Breast epithelium (tissue), 4 donors: ENCODE measurements around the gene RASGRP1. TPM values are rescaled to one million over a fixed set of nuclear protein-coding genes. Genes with fewer than 3 reads are reported as not detected.

Source experiments
- DNase-seq, 2 donors: peaks; one replicate each; pipeline ENCODE4 v3.0.0-alpha.2; 2019; ENCODE audit warnings: low spot score in 2 of 2
- H3K27ac ChIP-seq, 2 donors: fragments of 200-600 bp; sonication (generic) in 1 of 2; one replicate each; pipeline ENCODE4 v1.5.1; 2016 to 2019; ENCODE audit warnings: mild to moderate bottlenecking in 1 of 2
- H3K27me3 ChIP-seq, 2 donors: fragments of 200-600 bp; sonication (generic) in 1 of 2; one replicate each; pipeline versions ENCODE4 v1.5.1 to v1.6.0; 2017 to 2019; ENCODE audit warnings: control low read depth in 1 of 2, mild to moderate bottlenecking in 1 of 2
- H3K36me3 ChIP-seq: fragments of 200-600 bp; one replicate; pipeline ENCODE4 v1.5.1; 2019
- H3K4me1 ChIP-seq, 2 donors: fragments of 200-600 bp; sonication (generic); one replicate each; pipeline ENCODE4 v1.5.1; 2016 to 2019; ENCODE audit warnings: control low read depth in 1 of 2
- H3K4me3 ChIP-seq, 3 donors: fragments of 200-600 bp; sonication (generic); 1 replicate in 2 of 3; 2 replicates in 1 of 3; pipeline ENCODE4 v1.5.1; 2016 to 2019; ENCODE audit warnings: mild to moderate bottlenecking in 3 of 3, moderate library complexity in 2 of 3
- H3K9me3 ChIP-seq, 2 donors: fragments of 200-600 bp; sonication (generic) in 1 of 2; one replicate each; pipeline ENCODE4 v1.5.1; 2016 to 2019; ENCODE audit warnings: control low read depth in 1 of 2
- POLR2A ChIP-seq: fragments of 450-650 bp; IDR thresholded peaks from one replicate; pipeline ENCODE4 v1.6.1; 2016; ENCODE audit warnings: antibody characterized with exemption, mild to moderate bottlenecking, moderate library complexity
- POLR2AphosphoS5 ChIP-seq, 3 donors: sonication (generic); formaldehyde crosslinking; IDR thresholded peaks; one replicate each; pipeline ENCODE4 v1.6.1; 2017; ENCODE audit warnings: antibody characterized with exemption in 3 of 3
- intact Hi-C: fragments of 100-400 bp; cut with DNase I; formaldehyde crosslinking; loops from one replicate; pipeline ENCODE4 v1.15.1; 2023; ENCODE audit warnings: low total_unique reads
- total RNA-seq, 3 donors: library from RNA; depleted of rRNA; stranded (reverse); fragments of >200 nt; gene quantifications; one replicate each; pipeline ENCODE4 v1.1.0, GENCODE V29; 2016
- TF ChIP-seq, protein P1 (sequence below), 3 donors: fragments of 450-650 bp; IDR thresholded peaks; one replicate each; pipeline ENCODE4 v1.5.1; 2016 to 2017; ENCODE audit warnings: antibody characterized with exemption in 3 of 3, mild to moderate bottlenecking in 3 of 3, moderate library complexity in 3 of 3

Gene RASGRP1
- total RNA-seq, 3 donors from 2014 or later, result 0.96 to 4.8 (median 1.3) TPM

DNA sequence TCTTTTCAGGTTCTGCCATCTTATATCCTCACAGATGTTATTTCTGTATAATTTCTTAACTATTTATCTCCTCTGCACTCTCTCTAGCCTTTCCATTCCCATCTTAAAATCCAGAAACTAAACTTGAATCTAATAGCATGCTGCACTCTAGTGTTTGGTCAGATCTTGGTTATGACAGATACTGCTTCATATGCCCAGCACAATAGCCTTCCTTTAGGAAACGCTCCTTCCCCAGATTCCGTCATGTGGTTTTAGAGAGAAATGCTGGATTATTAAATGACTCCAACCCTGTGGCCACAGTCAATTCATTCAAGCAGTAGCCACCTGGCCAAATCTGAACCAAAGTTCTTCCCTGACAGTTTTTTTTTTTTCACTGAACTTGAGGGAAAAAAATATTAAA, 19.4 kb downstream of the RASGRP1 start:
- no peaks in the 10 kb centered on the region for H3K4me1 ChIP-seq
- TF ChIP-seq POLR2AphosphoS5 (IDR thresholded peaks at IDR 0.05) (no peak), POLR2A (no peak)
- TF ChIP-seq, protein P1, sequence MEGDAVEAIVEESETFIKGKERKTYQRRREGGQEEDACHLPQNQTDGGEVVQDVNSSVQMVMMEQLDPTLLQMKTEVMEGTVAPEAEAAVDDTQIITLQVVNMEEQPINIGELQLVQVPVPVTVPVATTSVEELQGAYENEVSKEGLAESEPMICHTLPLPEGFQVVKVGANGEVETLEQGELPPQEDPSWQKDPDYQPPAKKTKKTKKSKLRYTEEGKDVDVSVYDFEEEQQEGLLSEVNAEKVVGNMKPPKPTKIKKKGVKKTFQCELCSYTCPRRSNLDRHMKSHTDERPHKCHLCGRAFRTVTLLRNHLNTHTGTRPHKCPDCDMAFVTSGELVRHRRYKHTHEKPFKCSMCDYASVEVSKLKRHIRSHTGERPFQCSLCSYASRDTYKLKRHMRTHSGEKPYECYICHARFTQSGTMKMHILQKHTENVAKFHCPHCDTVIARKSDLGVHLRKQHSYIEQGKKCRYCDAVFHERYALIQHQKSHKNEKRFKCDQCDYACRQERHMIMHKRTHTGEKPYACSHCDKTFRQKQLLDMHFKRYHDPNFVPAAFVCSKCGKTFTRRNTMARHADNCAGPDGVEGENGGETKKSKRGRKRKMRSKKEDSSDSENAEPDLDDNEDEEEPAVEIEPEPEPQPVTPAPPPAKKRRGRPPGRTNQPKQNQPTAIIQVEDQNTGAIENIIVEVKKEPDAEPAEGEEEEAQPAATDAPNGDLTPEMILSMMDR (IDR thresholded peaks at IDR 0.05), result no peak
- intact Hi-C loops, result no loop called here
- H3K27ac ChIP-seq, result no peak overlapping the region
- H3K4me3 ChIP-seq, result no peak overlapping the region
- no peaks in the 10 kb centered on the region for H3K27me3 ChIP-seq
- H3K9me3 ChIP-seq, result no peaks in the 10 kb centered on the region
- no peaks in the 10 kb centered on the region for H3K36me3 ChIP-seq
- DNase-seq, result no peak

DNA sequence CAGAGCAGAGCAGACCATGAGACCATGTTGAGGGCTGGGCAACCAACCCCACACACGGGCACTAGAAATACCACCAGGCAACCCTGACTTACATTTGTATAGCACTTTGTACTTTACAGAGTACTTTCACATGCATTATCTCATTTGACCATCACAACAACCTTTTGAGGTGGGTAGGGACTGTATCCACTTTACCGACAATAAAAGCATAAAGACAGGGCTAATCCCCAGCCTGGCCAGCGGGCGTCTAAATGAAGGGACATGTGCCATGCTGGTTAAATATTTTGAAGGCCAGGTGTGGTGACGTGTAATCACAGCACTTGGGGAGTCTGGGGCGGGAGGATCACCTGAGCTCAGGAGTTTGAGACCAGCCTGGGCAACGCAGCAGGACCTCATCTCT, 23.6 kb downstream of the RASGRP1 start:
- Histone ChIP-seq H3K4me1 (no peaks in the 10 kb centered on the region), H3K36me3 (no peaks in the 10 kb centered on the region), H3K9me3 (no peaks in the 10 kb centered on the region), H3K27me3 (no peaks in the 10 kb centered on the region), H3K27ac (no peak overlapping the region), H3K4me3 (no peak overlapping the region)
- TF ChIP-seq POLR2A (no peak), POLR2AphosphoS5 (IDR thresholded peaks at IDR 0.05) (no peak)
- TF ChIP-seq, protein P1 (IDR thresholded peaks at IDR 0.05), result no peak
- DNase-seq, result no peak
- intact Hi-C loops, result no loop called here

DNA sequence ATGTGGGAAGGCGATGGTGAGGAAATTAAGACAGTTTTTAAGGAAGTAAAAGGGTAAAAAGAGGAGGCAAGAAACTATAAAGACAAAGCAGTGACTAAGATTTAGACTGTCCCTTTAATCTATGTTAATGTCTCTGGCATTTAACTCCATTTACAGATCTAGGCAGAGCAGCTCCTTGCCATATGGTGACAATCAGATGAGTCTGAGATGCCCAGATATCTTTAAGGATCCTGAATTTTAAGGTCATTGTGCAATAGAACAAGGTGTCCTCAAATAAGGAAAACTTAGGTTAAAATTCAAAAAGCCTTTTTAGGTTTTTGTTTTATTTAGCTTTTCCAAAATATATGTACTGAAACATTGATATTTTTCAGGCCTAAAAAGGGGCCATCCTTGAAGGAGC, 24.1 kb downstream of the RASGRP1 start:
- intact Hi-C loops, result loop anchor here (1.0 kb wide), 1 partner anchor 14 kb away; no protein-coding TSS in a partner anchor
- Histone ChIP-seq H3K4me3 (no peak overlapping the region), H3K36me3 (no peaks in the 10 kb centered on the region), H3K4me1 (no peaks in the 10 kb centered on the region), H3K9me3 (no peaks in the 10 kb centered on the region), H3K27ac (no peak overlapping the region), H3K27me3 (no peaks in the 10 kb centered on the region)
- no peak for DNase-seq
- no peak for TF ChIP-seq POLR2AphosphoS5 (IDR thresholded peaks at IDR 0.05)
- TF ChIP-seq, protein P1 (IDR thresholded peaks at IDR 0.05), result no peak
- TF ChIP-seq POLR2A, result no peak

DNA sequence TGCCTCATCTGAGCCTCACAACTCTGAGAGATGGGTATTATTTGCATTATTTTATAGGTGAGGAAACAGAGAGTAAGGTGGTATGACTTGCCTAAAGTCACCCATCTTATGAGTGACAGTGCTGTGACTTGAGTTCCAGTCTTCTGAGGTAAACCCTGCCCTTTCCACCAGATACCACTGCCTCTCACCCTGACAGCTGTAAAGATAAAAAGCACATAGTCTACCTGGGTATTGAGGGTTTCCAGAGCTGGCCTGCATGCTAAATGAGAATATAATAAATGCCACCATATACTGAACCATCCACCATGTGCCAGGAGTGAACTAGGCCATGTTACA, 25.6 kb downstream of the RASGRP1 start:
- no peak for DNase-seq
- H3K4me1 ChIP-seq, result no peaks in the 10 kb centered on the region
- TF ChIP-seq POLR2A (no peak), POLR2AphosphoS5 (IDR thresholded peaks at IDR 0.05) (no peak)
- TF ChIP-seq, protein P1 (IDR thresholded peaks at IDR 0.05), result no peak
- intact Hi-C loops, result loop anchor here (10.0 kb wide), 1 partner anchor 524 kb away; no protein-coding TSS in a partner anchor
- H3K9me3 ChIP-seq, result no peaks in the 10 kb centered on the region
- H3K4me3 ChIP-seq, result no peak overlapping the region
- no peaks in the 10 kb centered on the region for H3K27me3 ChIP-seq
- no peak overlapping the region for H3K27ac ChIP-seq
- H3K36me3 ChIP-seq, result no peaks in the 10 kb centered on the region

DNA sequence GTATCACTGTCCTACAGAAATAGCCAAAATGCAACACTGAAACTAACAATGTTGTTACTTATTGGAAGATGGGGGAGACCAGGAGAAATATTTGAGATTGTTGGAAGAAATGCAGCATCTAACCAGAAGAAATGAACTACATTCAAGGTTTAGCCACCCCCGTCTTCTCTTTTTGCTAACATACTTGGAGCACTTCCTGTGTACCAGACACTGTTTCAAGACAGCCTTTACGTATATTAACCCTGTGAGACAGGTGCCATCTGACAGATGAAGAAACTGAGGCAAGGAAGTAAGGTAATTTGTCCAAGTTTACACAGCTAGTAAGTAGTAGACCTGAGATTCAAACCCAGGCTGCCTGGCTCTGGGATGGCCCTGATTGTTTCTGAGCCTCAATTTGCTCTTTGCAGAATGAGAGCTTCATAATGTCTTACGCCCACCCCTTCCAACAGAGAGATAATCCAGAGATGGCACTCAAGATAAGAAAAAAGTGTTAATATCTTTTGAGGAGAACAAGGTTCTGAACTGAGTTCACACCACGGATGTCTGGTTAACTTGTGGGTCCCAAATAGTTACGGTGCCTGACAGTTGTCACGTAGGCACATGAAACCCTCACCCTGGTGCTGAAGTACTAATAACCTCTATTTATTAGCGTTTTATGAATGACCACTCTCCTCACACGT, 26.1 kb downstream of the RASGRP1 start:
- no peak overlapping the region for H3K4me3 ChIP-seq
- no peaks in the 10 kb centered on the region for H3K27me3 ChIP-seq
- intact Hi-C loops, result loop anchor here (10.0 kb wide), 1 partner anchor 524 kb away; no protein-coding TSS in a partner anchor
- H3K36me3 ChIP-seq, result no peaks in the 10 kb centered on the region
- H3K9me3 ChIP-seq, result no peaks in the 10 kb centered on the region
- no peaks in the 10 kb centered on the region for H3K4me1 ChIP-seq
- TF ChIP-seq, protein P1 (IDR thresholded peaks at IDR 0.05), result no peak
- TF ChIP-seq POLR2A (no peak), POLR2AphosphoS5 (IDR thresholded peaks at IDR 0.05) (no peak)
- DNase-seq, result no peak
- no peak overlapping the region for H3K27ac ChIP-seq
